Osteoblast (primary cell): Measurements from ENCODE around the gene BTLA. TPM values are rescaled to one million over a fixed set of nuclear protein-coding genes. Genes with fewer than 3 reads are reported as not detected.

Experiments
- DNase-seq: peaks from one replicate; pipeline ENCODE4 v3.0.0; 2011; ENCODE audit warnings: low spot score, mixed read lengths; ENCODE audit not compliant: insufficient read length; ENCODE audit errors: missing footprints
- H2AFZ ChIP-seq: 2 replicates; pipeline ENCODE4 v1.6.0; 2011; ENCODE audit warnings: mild to moderate bottlenecking, low read length
- H3K27ac ChIP-seq: 2 replicates; pipeline ENCODE4 v1.5.1; 2011; ENCODE audit warnings: mild to moderate bottlenecking, low read depth, low read length, moderate library complexity
- H3K27me3 ChIP-seq: 2 replicates; pipeline ENCODE4 v1.6.0; 2012; ENCODE audit warnings: mild to moderate bottlenecking, control low read depth, inconsistent platforms, low read length, moderate library complexity; ENCODE audit not compliant: insufficient read depth
- H3K36me3 ChIP-seq: 2 replicates; pipeline ENCODE4 v1.5.1; 2011; ENCODE audit warnings: mild to moderate bottlenecking, low read length, control low read depth, moderate library complexity; ENCODE audit not compliant: insufficient read depth
- H3K4me1 ChIP-seq: 2 replicates; pipeline ENCODE4 v1.5.1; 2011; ENCODE audit warnings: mild to moderate bottlenecking, low read length, control low read depth, moderate library complexity; ENCODE audit not compliant: insufficient read depth
- H3K4me2 ChIP-seq: 2 replicates; pipeline ENCODE4 v1.6.0; 2011; ENCODE audit warnings: mild to moderate bottlenecking, low read length; ENCODE audit not compliant: insufficient read depth
- H3K4me3 ChIP-seq: fragments of 200-600 bp; sonication (generic); 3 replicates; pipeline ENCODE4 v1.5.1; 2012; ENCODE audit warnings: mild to moderate bottlenecking, low read length, inconsistent platforms; ENCODE audit not compliant: insufficient read depth
- H3K79me2 ChIP-seq: 2 replicates; pipeline ENCODE4 v1.6.0; 2012; ENCODE audit warnings: mild to moderate bottlenecking, low read length, control low read depth, inconsistent platforms; ENCODE audit not compliant: insufficient read depth
- H3K9me3 ChIP-seq: 2 replicates; pipeline ENCODE4 v1.5.1; 2011; ENCODE audit warnings: low read depth, low read length, control low read depth
- H4K20me1 ChIP-seq: 2 replicates; pipeline ENCODE4 v1.6.0; 2012; ENCODE audit warnings: mild to moderate bottlenecking, low read length, control low read depth; ENCODE audit not compliant: insufficient read depth
- total RNA-seq: library from RNA; depleted of rRNA; stranded (reverse); fragments of >200 nt; gene quantifications from 2 replicates; pipeline ENCODE4 v1.2.3, GENCODE V29; 2012
- TF ChIP-seq, protein P1 (sequence below): IDR thresholded peaks from 2 replicates; pipeline ENCODE4 v1.5.1; 2011; ENCODE audit warnings: mild to moderate bottlenecking, low read depth, low read length, moderate library complexity; ENCODE audit errors: extremely low read depth

The BTLA gene, protein sequence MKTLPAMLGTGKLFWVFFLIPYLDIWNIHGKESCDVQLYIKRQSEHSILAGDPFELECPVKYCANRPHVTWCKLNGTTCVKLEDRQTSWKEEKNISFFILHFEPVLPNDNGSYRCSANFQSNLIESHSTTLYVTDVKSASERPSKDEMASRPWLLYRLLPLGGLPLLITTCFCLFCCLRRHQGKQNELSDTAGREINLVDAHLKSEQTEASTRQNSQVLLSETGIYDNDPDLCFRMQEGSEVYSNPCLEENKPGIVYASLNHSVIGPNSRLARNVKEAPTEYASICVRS
- 0.36 and 1.8 TPM in 2 replicates for total RNA-seq

DNA sequence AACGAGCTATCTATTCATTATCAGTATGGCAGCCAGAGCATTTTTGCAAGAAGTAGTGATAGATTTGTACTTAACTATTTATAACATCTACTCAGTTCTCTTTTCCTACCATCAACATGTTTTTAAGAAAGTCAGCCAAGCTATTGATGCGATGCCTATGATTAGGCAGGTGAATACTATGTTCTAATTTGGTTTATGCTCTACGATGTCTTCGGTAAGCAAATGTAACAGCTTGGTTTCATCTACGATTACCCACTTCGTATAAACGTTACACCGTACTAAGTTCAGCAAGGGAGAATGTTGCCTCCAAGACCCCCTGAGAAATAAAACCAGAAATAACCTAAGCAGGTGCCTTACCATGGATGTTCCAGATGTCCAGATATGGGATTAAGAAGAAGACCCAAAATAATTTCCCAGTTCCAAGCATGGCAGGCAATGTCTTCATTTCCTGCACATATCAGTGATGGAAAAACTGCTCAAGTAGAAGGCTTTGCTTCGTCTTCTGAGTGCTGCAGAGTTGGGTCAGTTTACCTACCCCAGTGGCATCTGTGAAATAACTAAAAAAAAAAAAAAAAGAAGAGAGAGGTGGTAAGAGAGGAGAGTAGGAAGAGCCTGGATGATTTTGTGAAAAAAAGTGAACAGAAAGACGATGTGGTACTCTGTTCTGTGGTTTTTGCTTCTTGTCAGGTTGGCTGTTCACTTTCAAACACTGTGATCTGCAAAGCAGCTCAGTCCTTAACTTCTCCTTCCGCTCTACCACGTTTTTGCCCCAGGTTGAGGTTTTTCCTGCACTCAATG lies at the start of gene BTLA:
Gene BTLA (minus strand): TSS at position 559 of the 798 bp plus-strand sequence. CDS start 114 bp downstream, at position 445.
- Histone ChIP-seq H2AFZ (no peak within 1 kb of the TSS), H3K36me3 (no peaks in the 10 kb centered on the region), H3K9me3 (no peaks in the 10 kb centered on the region), H3K27me3 (peaks cover 3% of the 10 kb centered on the region), H3K4me2 (no peak within 1 kb of the TSS), H3K4me1 (no peaks in the 10 kb centered on the region), H3K79me2 (no peaks in the 10 kb centered on the region), H3K4me3 (no peak within 1 kb of the TSS), H3K27ac (no peak within 1 kb of the TSS), H4K20me1 (no peaks in the 10 kb centered on the region)
- DNase-seq: no peak
- TF ChIP-seq, protein P1, sequence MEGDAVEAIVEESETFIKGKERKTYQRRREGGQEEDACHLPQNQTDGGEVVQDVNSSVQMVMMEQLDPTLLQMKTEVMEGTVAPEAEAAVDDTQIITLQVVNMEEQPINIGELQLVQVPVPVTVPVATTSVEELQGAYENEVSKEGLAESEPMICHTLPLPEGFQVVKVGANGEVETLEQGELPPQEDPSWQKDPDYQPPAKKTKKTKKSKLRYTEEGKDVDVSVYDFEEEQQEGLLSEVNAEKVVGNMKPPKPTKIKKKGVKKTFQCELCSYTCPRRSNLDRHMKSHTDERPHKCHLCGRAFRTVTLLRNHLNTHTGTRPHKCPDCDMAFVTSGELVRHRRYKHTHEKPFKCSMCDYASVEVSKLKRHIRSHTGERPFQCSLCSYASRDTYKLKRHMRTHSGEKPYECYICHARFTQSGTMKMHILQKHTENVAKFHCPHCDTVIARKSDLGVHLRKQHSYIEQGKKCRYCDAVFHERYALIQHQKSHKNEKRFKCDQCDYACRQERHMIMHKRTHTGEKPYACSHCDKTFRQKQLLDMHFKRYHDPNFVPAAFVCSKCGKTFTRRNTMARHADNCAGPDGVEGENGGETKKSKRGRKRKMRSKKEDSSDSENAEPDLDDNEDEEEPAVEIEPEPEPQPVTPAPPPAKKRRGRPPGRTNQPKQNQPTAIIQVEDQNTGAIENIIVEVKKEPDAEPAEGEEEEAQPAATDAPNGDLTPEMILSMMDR: no peak

- H3K27me3 ChIP-seq: no peaks in the 10 kb centered on the region
- peaks cover 24% of the 10 kb centered on the region for H3K79me2 ChIP-seq
- H3K36me3 ChIP-seq: peaks cover 24% of the 10 kb centered on the region
- no peaks in the 10 kb centered on the region for H3K9me3 ChIP-seq
- TF ChIP-seq, protein P1: no peak
- DNase-seq: no peak
- H3K4me3 ChIP-seq: no peak overlapping the region
- no peak overlapping the region for H3K27ac ChIP-seq
- no peaks in the 10 kb centered on the region for H3K4me1 ChIP-seq
- H3K4me2 ChIP-seq: no peak overlapping the region
- no peak overlapping the region for H2AFZ ChIP-seq
- H4K20me1 ChIP-seq: no peaks in the 10 kb centered on the region
Observed at GRCh38 chr3:112546216-112546759, 47.0 kb upstream of the BTLA start.

DNA sequence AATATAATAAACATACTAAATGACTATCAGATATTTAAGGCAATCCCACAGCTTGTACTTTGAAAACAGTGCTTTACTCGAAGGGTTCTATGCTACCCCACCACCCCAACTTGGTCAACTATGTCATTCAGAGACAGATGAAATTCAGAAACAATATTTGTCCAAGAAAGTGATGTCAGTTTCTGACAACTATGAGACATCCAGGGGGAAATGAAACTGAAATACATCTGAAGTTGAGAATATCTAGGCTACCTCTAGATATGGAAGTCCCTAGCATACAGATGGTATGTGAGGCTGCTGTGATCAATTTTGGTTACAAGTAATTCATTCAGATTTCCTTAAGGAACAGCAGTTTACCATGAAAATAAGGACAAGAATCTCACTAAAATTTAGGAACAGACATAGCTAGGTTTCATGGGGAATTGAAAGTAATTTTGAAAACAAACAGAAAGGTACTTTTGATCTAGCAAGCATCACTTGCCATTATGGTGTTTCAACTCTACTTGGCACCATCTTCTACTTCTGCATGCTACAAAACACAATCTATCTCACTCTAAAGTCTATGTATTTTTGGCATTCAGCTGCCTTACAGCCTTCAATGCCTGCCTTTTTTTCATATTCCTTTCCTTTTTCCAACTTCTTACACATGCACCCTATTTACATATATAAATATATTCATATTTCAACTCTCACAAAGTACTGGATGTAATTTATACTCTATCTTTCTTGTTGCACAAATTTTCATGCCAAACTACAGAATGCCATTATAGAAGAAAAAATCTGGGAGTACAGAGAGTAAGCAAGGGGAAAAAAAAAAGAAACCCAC lies 40.8 kb upstream of the BTLA start:
- H3K9me3 ChIP-seq: no peaks in the 10 kb centered on the region
- no peak overlapping the region for H3K4me3 ChIP-seq
- peaks cover 29% of the 10 kb centered on the region for H3K36me3 ChIP-seq
- H3K79me2 ChIP-seq: no peaks in the 10 kb centered on the region
- no peaks in the 10 kb centered on the region for H3K27me3 ChIP-seq
- no peaks in the 10 kb centered on the region for H4K20me1 ChIP-seq
- DNase-seq: no peak
- no peaks in the 10 kb centered on the region for H3K4me1 ChIP-seq
- H2AFZ ChIP-seq: no peak overlapping the region
- H3K4me2 ChIP-seq: no peak overlapping the region
- no peak overlapping the region for H3K27ac ChIP-seq
- TF ChIP-seq, protein P1: no peak
